Activated CD4-positive, CD25-positive, alpha-beta regulatory T cell (primary cell): ENCODE results near the gene CSF3.
"Not testable (repeated sequence)": the region's sequence is repeated elsewhere in the genome, so short reads cannot be mapped to it uniquely, and the experiment has no call there.

Experiments
- DNase-seq, 4 experiments: peaks; one replicate each; lab custom pipeline; 2025; lab: John Stamatoyannopoulos, UW

Gene CSF3

GRCh38 chr17:39997543-39997942 is 17.7 kb upstream of the CSF3 start:
- DNase-seq = no peak

- no peak for DNase-seq
Measured at GRCh38 chr17:39999067-39999466, 16.2 kb upstream of the CSF3 start.

GRCh38 chr17:40000161-40000560 is 15.1 kb upstream of the CSF3 start:
- DNase-seq = no peak

GRCh38 chr17:40001335-40001734 is 13.9 kb upstream of the CSF3 start:
- not testable (repeated sequence) for DNase-seq

GRCh38 chr17:40004072-40004471 is 11.2 kb upstream of the CSF3 start:
- no peak for DNase-seq

- DNase-seq = no peak
Measured at GRCh38 chr17:40004712-40005111, 10.5 kb upstream of the CSF3 start.

- DNase-seq = no peak
Measured at GRCh38 chr17:40005520-40005919, 9.7 kb upstream of the CSF3 start.

- not testable (repeated sequence) for DNase-seq
Measured at GRCh38 chr17:40010946-40011500, 4.2 kb upstream of the CSF3 start.

- DNase-seq = not testable (repeated sequence)
Measured at GRCh38 chr17:40012017-40012647, 3.1 kb upstream of the CSF3 start.

GRCh38 chr17:40014375-40014980 is 762 bp upstream of the CSF3 start:
- DNase-seq = no peak

- no peak for DNase-seq
Measured at GRCh38 chr17:40015998-40016985, 1.1 kb downstream of the CSF3 start.

- no peak for DNase-seq
Measured at GRCh38 chr17:40017422-40018080, 2.3 kb downstream of the CSF3 start.

- no peak for DNase-seq
Measured at GRCh38 chr17:40018211-40019121, 3.2 kb downstream of the CSF3 start.

- DNase-seq = no peak
Measured at GRCh38 chr17:40019140-40019991, 4.1 kb downstream of the CSF3 start.

- DNase-seq = no peak
Measured at GRCh38 chr17:40020146-40020545, 4.9 kb downstream of the CSF3 start.

- no peak for DNase-seq
Measured at GRCh38 chr17:40021451-40021971, 6.3 kb downstream of the CSF3 start.

- DNase-seq = no peak
Measured at GRCh38 chr17:40022497-40022896, 7.3 kb downstream of the CSF3 start.

- no peak for DNase-seq
Measured at GRCh38 chr17:40022961-40023541, 7.8 kb downstream of the CSF3 start.

- no peak for DNase-seq
Measured at GRCh38 chr17:40023590-40024292, 8.5 kb downstream of the CSF3 start.
